Trophoblast cell (in vitro differentiated cells and primary cell): ENCODE data around the gene PSMG1.
A peak's percentile ranks its signal among the peaks of the same experiment; 100 is the strongest.

Experiments used
- DNase-seq, 2 donors: peaks; one replicate each; pipeline ENCODE4 v3.0.0-alpha.2; 2016
- H2AFZ ChIP-seq: 2 replicates; pipeline ENCODE4 v1.6.1; 2013; ENCODE audit warnings: low read length, moderate library complexity, mild to moderate bottlenecking; ENCODE audit not compliant: insufficient read depth, poor library complexity
- H2AK5ac ChIP-seq: 2 replicates; pipeline ENCODE4 v1.6.1; 2013; ENCODE audit warnings: mild to moderate bottlenecking, low read length
- H2BK120ac ChIP-seq: 2 replicates; pipeline ENCODE4 v1.6.1; 2013; ENCODE audit warnings: low read length, mild to moderate bottlenecking, moderate library complexity; ENCODE audit not compliant: insufficient read depth, poor library complexity
- H2BK12ac ChIP-seq: 2 replicates; pipeline ENCODE4 v1.6.1; 2013; ENCODE audit warnings: mild to moderate bottlenecking, low read length, moderate library complexity
- H2BK5ac ChIP-seq: 2 replicates; pipeline ENCODE4 v1.6.1; 2013; ENCODE audit warnings: low read length, low read depth, moderate library complexity, mild to moderate bottlenecking; ENCODE audit not compliant: poor library complexity
- H3K14ac ChIP-seq: 2 replicates; pipeline ENCODE4 v1.6.1; 2013; ENCODE audit warnings: mild to moderate bottlenecking, low read length
- H3K18ac ChIP-seq: 2 replicates; pipeline ENCODE4 v1.6.1; 2013; ENCODE audit warnings: mild to moderate bottlenecking, low read length
- H3K23ac ChIP-seq: 2 replicates; pipeline ENCODE4 v1.6.1; 2013; ENCODE audit warnings: low read length
- H3K27ac ChIP-seq: 2 replicates; pipeline ENCODE4 v1.5.1; 2013; ENCODE audit warnings: low read depth, mild to moderate bottlenecking, inconsistent platforms, low read length, moderate library complexity
- H3K27me3 ChIP-seq: 2 replicates; pipeline ENCODE4 v1.6.1; 2013; ENCODE audit warnings: inconsistent platforms, mild to moderate bottlenecking, low read length, moderate library complexity; ENCODE audit not compliant: insufficient read depth
- H3K36me3 ChIP-seq, 2 experiments: 1 replicate in 1 of 2; 2 replicates in 1 of 2; pipeline ENCODE4 v1.6.1; 2013; ENCODE audit warnings: low read length in 2 of 2, mild to moderate bottlenecking in 2 of 2, moderate library complexity in 1 of 2; ENCODE audit not compliant: insufficient read depth in 2 of 2, control insufficient read depth in 1 of 2
- H3K4ac ChIP-seq: 2 replicates; pipeline ENCODE4 v1.6.1; 2013; ENCODE audit warnings: low read depth, mild to moderate bottlenecking, low read length, moderate library complexity
- H3K4me1 ChIP-seq, 2 experiments: 1 replicate in 1 of 2; 2 replicates in 1 of 2; pipeline ENCODE4 v1.6.1; 2013; ENCODE audit warnings: low read length in 2 of 2, mild to moderate bottlenecking in 2 of 2, moderate library complexity in 1 of 2; ENCODE audit not compliant: insufficient read depth in 2 of 2, control insufficient read depth in 1 of 2
- H3K4me2 ChIP-seq: 2 replicates; pipeline ENCODE4 v1.6.1; 2013; ENCODE audit warnings: inconsistent platforms, mild to moderate bottlenecking, low read length, moderate library complexity
- H3K4me3 ChIP-seq: 2 replicates; pipeline ENCODE4 v1.5.1; 2013; ENCODE audit warnings: mild to moderate bottlenecking, low read depth, low read length, inconsistent platforms
- H3K79me1 ChIP-seq: one replicate; pipeline ENCODE4 v1.6.1; 2013; ENCODE audit warnings: low read length
- H3K79me2 ChIP-seq: 2 replicates; pipeline ENCODE4 v1.6.1; 2013; ENCODE audit warnings: low read length, mild to moderate bottlenecking; ENCODE audit not compliant: control insufficient read depth, insufficient read depth, poor library complexity
- H3K9ac ChIP-seq: 2 replicates; pipeline ENCODE4 v1.6.1; 2013; ENCODE audit warnings: mild to moderate bottlenecking, low read length
- H3K9me3 ChIP-seq: 2 replicates; pipeline ENCODE4 v1.6.1; 2013; ENCODE audit warnings: low read depth, mild to moderate bottlenecking, control low read depth, inconsistent platforms, low read length; ENCODE audit not compliant: insufficient read depth
- H4K12ac ChIP-seq: 2 replicates; pipeline ENCODE4 v1.6.1; 2013; ENCODE audit warnings: low read depth, mild to moderate bottlenecking, low read length, moderate library complexity
- H4K8ac ChIP-seq: 2 replicates; pipeline ENCODE4 v1.6.1; 2013; ENCODE audit warnings: low read depth, mild to moderate bottlenecking, low read length, moderate library complexity
- H4K91ac ChIP-seq: one replicate; pipeline ENCODE4 v1.6.1; 2013; ENCODE audit warnings: low read depth, mild to moderate bottlenecking, low read length, moderate library complexity
- WGBS: extraction: QIAGEN DNeasy Blood & Tissue Kit; methylation state at CpG from one replicate; pipeline ENCODE4 v1.1.7; 2013; ENCODE audit warnings: missing lambda C conversion rate; ENCODE audit not compliant: insufficient read length, insufficient coverage; ENCODE audit errors: extremely low coverage; 5-methylcytosine and 5-hydroxymethylcytosine counted together

Gene PSMG1

GRCh38 chr21:39131791-39132190 is 51.5 kb downstream of the PSMG1 start:
- no peak overlapping the region for H3K9ac ChIP-seq
- peaks cover 2% of the 10 kb centered on the region for H3K79me1 ChIP-seq
- no peaks in the 10 kb centered on the region for H3K36me3 ChIP-seq
- H2AK5ac ChIP-seq: no peak overlapping the region
- H3K23ac ChIP-seq: no peak overlapping the region
- no peak overlapping the region for H2BK5ac ChIP-seq
- no peak overlapping the region for H3K4me2 ChIP-seq
- no CpG with 5 or more reads among the region's 1 CpG for WGBS
- no peak overlapping the region for H2BK120ac ChIP-seq
- no peak overlapping the region for H2AFZ ChIP-seq
- no peak overlapping the region for H3K27ac ChIP-seq
- DNase-seq: no peak
- H3K4me3 ChIP-seq: no peak overlapping the region
- H3K14ac ChIP-seq: no peak overlapping the region
- no peak overlapping the region for H4K91ac ChIP-seq
- H3K27me3 ChIP-seq: no peaks in the 10 kb centered on the region
- H3K79me2 ChIP-seq: no peaks in the 10 kb centered on the region
- H3K4me1 ChIP-seq: peaks cover 4% of the 10 kb centered on the region in 2 experiments
- no peak overlapping the region for H2BK12ac ChIP-seq
- H4K12ac ChIP-seq: no peak overlapping the region
- H3K18ac ChIP-seq: no peak overlapping the region
- no peak overlapping the region for H3K4ac ChIP-seq
- H3K9me3 ChIP-seq: peaks cover 1% of the 10 kb centered on the region
- H4K8ac ChIP-seq: no peak overlapping the region

GRCh38 chr21:39127506-39127905 is 55.7 kb downstream of the PSMG1 start:
- Histone ChIP-seq H3K36me3 (no peaks in the 10 kb centered on the region), H3K4me2 (no peak overlapping the region), H3K14ac (no peak overlapping the region), H3K27me3 (no peaks in the 10 kb centered on the region), H2BK5ac (no peak overlapping the region), H3K27ac (no peak overlapping the region), H4K8ac (no peak overlapping the region), H4K12ac (no peak overlapping the region), H3K79me2 (no peaks in the 10 kb centered on the region), H3K79me1 (no peaks in the 10 kb centered on the region), H3K9ac (no peak overlapping the region), H4K91ac (no peak overlapping the region), H2BK120ac (no peak overlapping the region), H3K23ac (no peak overlapping the region), H2BK12ac (no peak overlapping the region), H2AK5ac (no peak overlapping the region), H3K4me3 (no peak overlapping the region), H3K9me3 (peaks cover 4% of the 10 kb centered on the region), H3K4me1 (no peaks in the 10 kb centered on the region), H2AFZ (no peak overlapping the region), H3K4ac (no peak overlapping the region), H3K18ac (no peak overlapping the region)
- DNase-seq: no peak
- no CpG with 5 or more reads among the region's 8 CpGs for WGBS

DNA sequence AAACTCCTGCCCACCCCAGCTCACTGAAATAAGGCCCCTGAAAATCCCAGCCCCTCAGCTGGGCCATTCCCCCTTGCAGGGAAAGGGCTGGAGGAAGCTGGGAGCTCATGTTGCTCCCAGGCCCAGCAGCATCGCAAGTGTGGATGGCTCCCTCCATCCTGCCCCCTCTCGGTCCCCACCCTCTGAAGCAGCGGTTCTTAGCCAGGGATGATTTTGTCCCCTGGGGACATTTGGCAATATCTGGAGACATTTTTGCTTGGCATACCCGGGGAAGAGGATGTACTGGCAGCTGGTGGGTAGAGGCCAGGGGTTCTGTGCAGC is 56.8 kb downstream of the PSMG1 start:
- no peak overlapping the region for H2AFZ ChIP-seq
- H2BK5ac ChIP-seq: no peak overlapping the region
- WGBS: no CpG with 5 or more reads among the region's 4 CpGs
- no peak overlapping the region for H3K23ac ChIP-seq
- no peaks in the 10 kb centered on the region for H3K79me2 ChIP-seq
- H3K4me3 ChIP-seq: no peak overlapping the region
- no peak overlapping the region for H4K8ac ChIP-seq
- H2AK5ac ChIP-seq: no peak overlapping the region
- no peak overlapping the region for H3K18ac ChIP-seq
- H3K27me3 ChIP-seq: no peaks in the 10 kb centered on the region
- H2BK12ac ChIP-seq: no peak overlapping the region
- H3K4me2 ChIP-seq: no peak overlapping the region
- H3K9me3 ChIP-seq: peaks cover 4% of the 10 kb centered on the region
- H3K27ac ChIP-seq: no peak overlapping the region
- H3K36me3 ChIP-seq: no peaks in the 10 kb centered on the region
- H3K4me1 ChIP-seq: no peaks in the 10 kb centered on the region
- H3K9ac ChIP-seq: no peak overlapping the region
- no peak overlapping the region for H4K12ac ChIP-seq
- no peaks in the 10 kb centered on the region for H3K79me1 ChIP-seq
- H4K91ac ChIP-seq: no peak overlapping the region
- DNase-seq: no peak
- H3K4ac ChIP-seq: no peak overlapping the region
- H3K14ac ChIP-seq: no peak overlapping the region
- H2BK120ac ChIP-seq: no peak overlapping the region

- WGBS: no CpG with 5 or more reads among the region's 7 CpGs
Observed at GRCh38 chr21:39125752-39126485, 57.3 kb downstream of the PSMG1 start.

More at GRCh38 chr21:39125752-39126485, 57.3 kb downstream of the PSMG1 start:
- H3K27ac ChIP-seq: no peak overlapping the region
- H4K8ac ChIP-seq: no peak overlapping the region
- no peaks in the 10 kb centered on the region for H3K27me3 ChIP-seq
- DNase-seq: peak; percentile 57 to 80
- no peak overlapping the region for H2BK12ac ChIP-seq
- H3K4me2 ChIP-seq: no peak overlapping the region
- no peak overlapping the region for H2BK120ac ChIP-seq
- H3K23ac ChIP-seq: peak overlapping the region; percentile 50
- peak overlapping the region; percentile 55 for H3K9ac ChIP-seq
- H3K79me1 ChIP-seq: no peaks in the 10 kb centered on the region
- no peak overlapping the region for H3K4ac ChIP-seq
- H3K4me1 ChIP-seq: no peaks in the 10 kb centered on the region
- H3K79me2 ChIP-seq: no peaks in the 10 kb centered on the region
- H2AK5ac ChIP-seq: no peak overlapping the region
- H4K91ac ChIP-seq: no peak overlapping the region
- no peaks in the 10 kb centered on the region for H3K36me3 ChIP-seq
- H3K18ac ChIP-seq: no peak overlapping the region
- H4K12ac ChIP-seq: no peak overlapping the region
- peak overlapping the region; percentile 46 for H3K4me3 ChIP-seq
- H3K9me3 ChIP-seq: peaks cover 2% of the 10 kb centered on the region
- no peak overlapping the region for H2BK5ac ChIP-seq
- H3K14ac ChIP-seq: no peak overlapping the region
- no peak overlapping the region for H2AFZ ChIP-seq
